NCI-H524 treated with DMSO at 0.1 percent for 48 hours (cell line): Measurements from ENCODE around the gene ZNF593.

ENCODE experiments used
- DNase-seq: peaks from one replicate; lab custom pipeline; 2025; lab: John Stamatoyannopoulos, UW

The ZNF593 gene

GRCh38 chr1:26169198-26169554, 532 bp upstream of the ZNF593 start:
- no peak for DNase-seq

- DNase-seq: no peak
These were observed 739 bp downstream of the ZNF593 start for GRCh38 chr1:26170472-26170821.

GRCh38 chr1:26171084-26172072, 1.7 kb downstream of the ZNF593 start, which contains the start of gene ZNF593OS:
TSS of gene ZNF593OS (minus strand) at chr1:26171832. CDS start at chr1:26171661, 171 bp downstream.
- DNase-seq: no peak

- DNase-seq: no peak
These were observed 5.6 kb downstream of the ZNF593 start for GRCh38 chr1:26175346-26175745.

GRCh38 chr1:26177182-26177684, 7.5 kb downstream of the ZNF593 start, which contains the start of gene CNKSR1:
TSS of gene CNKSR1 (plus strand) at chr1:26177491. CDS start at chr1:26177548, 57 bp downstream.
- DNase-seq: no peak

GRCh38 chr1:26180010-26180506, 10.3 kb downstream of the ZNF593 start:
- no peak for DNase-seq

- no peak for DNase-seq
These were observed 12.1 kb downstream of the ZNF593 start for GRCh38 chr1:26181586-26182382.

- no peak for DNase-seq
These were observed 12.6 kb downstream of the ZNF593 start for GRCh38 chr1:26182383-26182696.

- DNase-seq: no peak
These were observed 14.4 kb downstream of the ZNF593 start for GRCh38 chr1:26184086-26184485.

- DNase-seq: no peak
These were observed 15.2 kb downstream of the ZNF593 start for GRCh38 chr1:26184883-26185282.

- no peak for DNase-seq
These were observed 18.2 kb downstream of the ZNF593 start for GRCh38 chr1:26187882-26188281.

- no peak for DNase-seq
These were observed 18.8 kb downstream of the ZNF593 start for GRCh38 chr1:26188477-26188876.

- no peak for DNase-seq
These were observed 19.6 kb downstream of the ZNF593 start for GRCh38 chr1:26189331-26189730.

- no peak for DNase-seq
These were observed 20.1 kb downstream of the ZNF593 start for GRCh38 chr1:26189751-26190275.

GRCh38 chr1:26190373-26190987, 20.8 kb downstream of the ZNF593 start, which contains the start of gene CATSPER4:
TSS of gene CATSPER4 (plus strand) at chr1:26190602. CDS start at chr1:26190628, 26 bp downstream.
- no peak for DNase-seq

- DNase-seq: no peak
These were observed 22.0 kb downstream of the ZNF593 start for GRCh38 chr1:26191739-26192138.

GRCh38 chr1:26195805-26196204, 26.1 kb downstream of the ZNF593 start:
- no peak for DNase-seq

- DNase-seq: no peak
These were observed 27.6 kb downstream of the ZNF593 start for GRCh38 chr1:26197301-26197700.

- no peak for DNase-seq
These were observed 28.1 kb downstream of the ZNF593 start for GRCh38 chr1:26197813-26198212.

GRCh38 chr1:26200413-26200812, 30.7 kb downstream of the ZNF593 start:
- DNase-seq: no peak

- peak; percentile 31 for DNase-seq
These were observed 34.1 kb downstream of the ZNF593 start for GRCh38 chr1:26203642-26204318.
